Vagina (tissue), 2 donors: Measurements from ENCODE around the gene TMTC2. TPM values are rescaled to one million over a fixed set of nuclear protein-coding genes. Genes with fewer than 3 reads are reported as not detected.

ENCODE experiments used
- DNase-seq, 2 donors: peaks; one replicate each; pipeline ENCODE4 v3.0.0-alpha.2; 2017; ENCODE audit errors: extremely low spot score in 2 of 2
- H3K27ac ChIP-seq: fragments of 200-600 bp; sonication (generic); one replicate; pipeline ENCODE4 v1.5.1; 2019
- H3K27me3 ChIP-seq: fragments of 200-600 bp; sonication (generic); one replicate; pipeline ENCODE4 v1.5.1; 2019
- H3K36me3 ChIP-seq, 2 donors: fragments of 200-600 bp; sonication (generic); one replicate each; pipeline ENCODE4 v1.5.1; 2017 to 2019
- H3K4me1 ChIP-seq: fragments of 200-600 bp; sonication (generic); one replicate; pipeline ENCODE4 v1.5.1; 2019
- H3K4me3 ChIP-seq, 2 donors: fragments of 200-600 bp; sonication (generic); 1 replicate in 1 of 2; 2 replicates in 1 of 2; pipeline ENCODE4 v1.5.1; 2016 to 2019
- H3K9me3 ChIP-seq: fragments of 200-600 bp; sonication (generic); one replicate; pipeline ENCODE4 v1.5.1; 2019
- POLR2A ChIP-seq, 2 donors: fragments of 450-650 bp; IDR thresholded peaks; one replicate each; pipeline ENCODE4 v1.6.1; 2017; ENCODE audit warnings: antibody characterized with exemption in 2 of 2, mild to moderate bottlenecking in 2 of 2, moderate library complexity in 2 of 2
- POLR2AphosphoS5 ChIP-seq, 2 donors: sonication (generic); formaldehyde crosslinking; IDR thresholded peaks; one replicate each; pipeline ENCODE4 v1.9.0; 2017; ENCODE audit warnings: antibody characterized with exemption in 2 of 2, mild to moderate bottlenecking in 2 of 2, low read depth in 1 of 2; ENCODE audit not compliant: insufficient read depth in 1 of 2
- intact Hi-C: fragments of 100-400 bp; cut with DNase I; formaldehyde crosslinking; loops from one replicate; pipeline ENCODE4 v1.15.1; 2023
- total RNA-seq: library from RNA; depleted of rRNA; stranded (reverse); fragments of >200 nt; gene quantifications from one replicate; pipeline ENCODE4 v1.2.3, GENCODE V29; 2016
- TF ChIP-seq, protein P1 (sequence below), 3 experiments: fragments of 450-650 bp in 2 of 3; fragments of 200-600 bp in 1 of 3; sonication (generic) in 1 of 3; IDR thresholded peaks; one replicate each; pipeline ENCODE4 v1.5.1; 2017 to 2019; ENCODE audit warnings: antibody characterized with exemption in 3 of 3, mild to moderate bottlenecking in 2 of 3, moderate library complexity in 2 of 3

The TMTC2 gene
- total RNA-seq, 1 donor from 2014 or later: 15.5 TPM

DNA sequence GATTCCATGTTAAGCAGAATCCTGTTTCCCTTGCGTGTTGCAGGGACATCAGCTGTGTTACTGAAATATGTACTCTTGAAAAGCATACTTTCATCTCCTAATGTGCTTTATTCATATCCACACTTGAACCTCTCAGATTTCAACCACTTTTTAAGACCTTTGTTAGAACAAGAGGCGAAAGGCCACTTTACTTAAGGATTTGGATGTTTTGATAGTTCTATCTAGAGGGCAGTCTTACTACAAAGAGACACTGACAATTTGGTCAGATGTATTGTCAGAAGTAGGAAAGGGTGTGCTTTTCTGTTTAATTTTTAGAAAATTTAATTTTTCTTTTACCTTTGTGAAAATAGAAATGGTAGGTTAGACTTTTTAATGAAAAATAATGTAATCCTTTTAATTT, 267.9 kb downstream of the TMTC2 start:
- H3K9me3 ChIP-seq: no peaks in the 10 kb centered on the region
- H3K27ac ChIP-seq: no peak overlapping the region
- intact Hi-C loops: loop anchor here (5.0 kb wide), 1 partner anchor 127 kb away; no protein-coding TSS in a partner anchor
- H3K27me3 ChIP-seq: no peaks in the 10 kb centered on the region
- H3K36me3 ChIP-seq: no peaks in the 10 kb centered on the region
- no peak for DNase-seq
- no peak for TF ChIP-seq POLR2AphosphoS5 (IDR thresholded peaks at IDR 0.05; ENCODE audit: insufficient read depth in 1 of 2, low read depth in 1 of 2)
- TF ChIP-seq, protein P1, sequence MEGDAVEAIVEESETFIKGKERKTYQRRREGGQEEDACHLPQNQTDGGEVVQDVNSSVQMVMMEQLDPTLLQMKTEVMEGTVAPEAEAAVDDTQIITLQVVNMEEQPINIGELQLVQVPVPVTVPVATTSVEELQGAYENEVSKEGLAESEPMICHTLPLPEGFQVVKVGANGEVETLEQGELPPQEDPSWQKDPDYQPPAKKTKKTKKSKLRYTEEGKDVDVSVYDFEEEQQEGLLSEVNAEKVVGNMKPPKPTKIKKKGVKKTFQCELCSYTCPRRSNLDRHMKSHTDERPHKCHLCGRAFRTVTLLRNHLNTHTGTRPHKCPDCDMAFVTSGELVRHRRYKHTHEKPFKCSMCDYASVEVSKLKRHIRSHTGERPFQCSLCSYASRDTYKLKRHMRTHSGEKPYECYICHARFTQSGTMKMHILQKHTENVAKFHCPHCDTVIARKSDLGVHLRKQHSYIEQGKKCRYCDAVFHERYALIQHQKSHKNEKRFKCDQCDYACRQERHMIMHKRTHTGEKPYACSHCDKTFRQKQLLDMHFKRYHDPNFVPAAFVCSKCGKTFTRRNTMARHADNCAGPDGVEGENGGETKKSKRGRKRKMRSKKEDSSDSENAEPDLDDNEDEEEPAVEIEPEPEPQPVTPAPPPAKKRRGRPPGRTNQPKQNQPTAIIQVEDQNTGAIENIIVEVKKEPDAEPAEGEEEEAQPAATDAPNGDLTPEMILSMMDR (IDR thresholded peaks at IDR 0.05): no peak
- no peak for TF ChIP-seq POLR2A (IDR thresholded peaks at IDR 0.05)
- no peak overlapping the region for H3K4me3 ChIP-seq
- H3K4me1 ChIP-seq: no peaks in the 10 kb centered on the region

DNA sequence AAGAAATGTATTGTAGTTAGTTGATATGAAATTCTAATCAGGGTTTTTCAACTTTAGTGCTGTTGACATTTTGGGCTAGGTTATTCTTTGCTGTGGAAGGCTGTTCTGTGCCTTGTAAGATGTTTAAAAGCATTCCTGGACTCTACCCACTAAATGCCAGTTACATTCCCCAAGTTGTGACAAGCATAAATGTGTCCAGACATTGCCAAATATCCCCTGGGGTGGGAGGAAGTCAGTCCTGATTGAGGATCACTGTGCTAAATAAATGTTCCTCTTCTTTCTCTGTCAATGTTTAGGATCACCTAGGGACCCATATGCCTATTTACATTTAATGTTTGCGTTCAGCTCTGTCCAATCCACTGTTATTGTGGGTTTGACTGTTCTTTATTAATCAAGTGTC, 268.3 kb downstream of the TMTC2 start:
- DNase-seq: no peak
- Histone ChIP-seq H3K9me3 (no peaks in the 10 kb centered on the region), H3K4me1 (no peaks in the 10 kb centered on the region), H3K36me3 (no peaks in the 10 kb centered on the region), H3K27me3 (no peaks in the 10 kb centered on the region), H3K27ac (no peak overlapping the region), H3K4me3 (no peak overlapping the region)
- TF ChIP-seq, protein P1 (IDR thresholded peaks at IDR 0.05): no peak
- no peak for TF ChIP-seq POLR2AphosphoS5 (IDR thresholded peaks at IDR 0.05; ENCODE audit: insufficient read depth in 1 of 2, low read depth in 1 of 2)
- TF ChIP-seq POLR2A (IDR thresholded peaks at IDR 0.05): no peak
- intact Hi-C loops: no loop called here

DNA sequence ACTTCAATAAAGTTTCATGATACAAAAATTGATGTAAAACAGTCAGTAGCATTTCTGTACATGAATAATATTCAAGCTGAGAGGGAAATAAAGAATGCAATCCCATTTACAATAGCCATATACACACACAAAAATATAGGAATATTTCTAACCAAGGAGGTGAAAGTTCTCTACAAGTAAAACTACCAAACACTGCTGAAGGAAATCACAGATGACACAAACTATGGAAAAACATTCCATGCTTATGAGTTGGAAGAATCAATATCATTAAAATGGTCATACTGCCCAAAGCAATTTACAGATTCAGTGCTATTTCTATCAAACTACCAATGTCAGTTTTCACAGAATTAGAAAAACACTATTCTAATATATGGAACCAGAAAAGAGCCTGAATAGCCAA, 272.3 kb downstream of the TMTC2 start:
- TF ChIP-seq, protein P1 (IDR thresholded peaks at IDR 0.05): no peak
- TF ChIP-seq POLR2AphosphoS5 (IDR thresholded peaks at IDR 0.05; ENCODE audit: insufficient read depth in 1 of 2, low read depth in 1 of 2): no peak
- no peak for TF ChIP-seq POLR2A (IDR thresholded peaks at IDR 0.05)
- no peaks in the 10 kb centered on the region for H3K36me3 ChIP-seq
- H3K27ac ChIP-seq: no peak overlapping the region
- intact Hi-C loops: no loop called here
- no peak for DNase-seq
- H3K4me3 ChIP-seq: no peak overlapping the region
- no peaks in the 10 kb centered on the region for H3K4me1 ChIP-seq
- H3K27me3 ChIP-seq: no peaks in the 10 kb centered on the region
- no peaks in the 10 kb centered on the region for H3K9me3 ChIP-seq

DNA sequence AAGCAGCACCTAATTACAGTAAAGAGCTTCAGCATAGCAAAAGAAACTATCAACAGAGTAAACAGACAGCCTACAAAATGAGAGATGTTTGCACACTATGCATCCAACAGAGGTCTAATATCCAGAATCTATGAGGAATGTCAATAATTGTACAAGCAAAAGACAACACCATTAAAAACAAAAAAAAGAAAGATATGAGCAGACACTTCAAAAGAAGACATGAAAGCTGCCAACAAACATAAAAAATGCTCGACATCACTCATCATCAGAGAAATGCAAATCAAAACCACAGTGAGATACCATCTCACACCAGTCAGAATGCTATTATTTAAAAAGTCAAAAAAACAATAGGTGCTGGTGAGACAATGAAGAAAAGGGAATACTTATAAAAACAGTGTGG, 273.1 kb downstream of the TMTC2 start:
- Histone ChIP-seq H3K27me3 (no peaks in the 10 kb centered on the region), H3K4me1 (no peaks in the 10 kb centered on the region), H3K27ac (no peak overlapping the region), H3K9me3 (no peaks in the 10 kb centered on the region), H3K4me3 (no peak overlapping the region), H3K36me3 (no peaks in the 10 kb centered on the region)
- intact Hi-C loops: no loop called here
- TF ChIP-seq POLR2A (IDR thresholded peaks at IDR 0.05): no peak
- no peak for TF ChIP-seq POLR2AphosphoS5 (IDR thresholded peaks at IDR 0.05; ENCODE audit: insufficient read depth in 1 of 2, low read depth in 1 of 2)
- TF ChIP-seq, protein P1 (IDR thresholded peaks at IDR 0.05): no peak
- no peak for DNase-seq

DNA sequence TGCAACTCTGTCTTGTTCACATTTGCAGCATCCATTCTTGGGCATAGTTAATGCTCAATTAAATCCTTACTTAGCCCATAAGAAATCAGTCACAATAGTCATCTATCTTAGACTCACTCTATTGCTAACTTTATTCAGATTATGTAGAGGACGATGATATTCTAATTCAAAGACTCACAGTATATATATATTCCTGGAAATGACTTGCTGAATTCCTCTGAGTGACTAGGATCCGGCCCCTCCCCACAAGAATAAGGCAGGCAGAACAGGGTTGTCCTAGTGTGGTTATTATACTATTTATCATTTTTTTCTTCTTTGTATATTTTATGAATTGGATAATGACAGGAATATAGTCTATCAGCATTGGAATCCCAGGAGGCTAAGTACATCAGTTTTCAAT, 275.1 kb downstream of the TMTC2 start:
- TF ChIP-seq POLR2A (IDR thresholded peaks at IDR 0.05) (no peak), POLR2AphosphoS5 (IDR thresholded peaks at IDR 0.05; ENCODE audit: insufficient read depth in 1 of 2, low read depth in 1 of 2) (no peak)
- TF ChIP-seq, protein P1 (IDR thresholded peaks at IDR 0.05): no peak
- Histone ChIP-seq H3K4me3 (no peak overlapping the region), H3K4me1 (no peaks in the 10 kb centered on the region), H3K27ac (no peak overlapping the region), H3K27me3 (no peaks in the 10 kb centered on the region), H3K9me3 (no peaks in the 10 kb centered on the region), H3K36me3 (no peaks in the 10 kb centered on the region)
- intact Hi-C loops: no loop called here
- no peak for DNase-seq
